Memory B cell (primary cell): Measurements from ENCODE around the gene SGCA.
A peak's percentile ranks its signal among the peaks of the same experiment; 100 is the strongest.

Experiments used
- ATAC-seq: fragments of 150-1000 bp; cut with Tn5 transposase; 2 replicates; pipeline ENCODE4 v1.10.0; 2021; ENCODE audit warnings: low read depth, mild to moderate bottlenecking, moderate library complexity
- DNase-seq, 2 donors: peaks; one replicate each; pipeline ENCODE4 v3.0.0; 2022; ENCODE audit warnings: low spot score in 2 of 2
- H3K27ac Mint-ChIP-seq: one replicate; pipeline ENCODE4 v1.8.0; 2022; ENCODE audit warnings: mild to moderate bottlenecking, moderate library complexity, mixed read lengths
- H3K27me3 Mint-ChIP-seq: one replicate; pipeline ENCODE4 v1.8.0; 2022; ENCODE audit warnings: mixed read lengths
- H3K36me3 Mint-ChIP-seq: one replicate; pipeline ENCODE4 v1.8.0; 2022; ENCODE audit warnings: mild to moderate bottlenecking, mixed read lengths
- H3K4me1 Mint-ChIP-seq: one replicate; pipeline ENCODE4 v1.8.0; 2022; ENCODE audit warnings: mixed read lengths
- H3K4me3 Mint-ChIP-seq: one replicate; pipeline ENCODE4 v1.8.0; 2022; ENCODE audit warnings: mild to moderate bottlenecking, moderate library complexity, mixed read lengths
- H3K9me3 Mint-ChIP-seq: one replicate; pipeline ENCODE4 v1.8.0; 2022; ENCODE audit warnings: mixed read lengths

SGCA gene

GRCh38 chr17:50149417-50150353 is 16.1 kb upstream of the SGCA start:
- no peaks in the 10 kb centered on the region for H3K27me3 Mint-ChIP-seq
- H3K27ac Mint-ChIP-seq: peak overlapping the region; percentile 92
- DNase-seq: peak; percentile 39 to 55
- peaks cover 32% of the 10 kb centered on the region for H3K4me1 Mint-ChIP-seq
- H3K4me3 Mint-ChIP-seq: peak overlapping the region; percentile 97
- no peaks in the 10 kb centered on the region for H3K9me3 Mint-ChIP-seq
- ATAC-seq: no peak
- H3K36me3 Mint-ChIP-seq: peaks cover 17% of the 10 kb centered on the region

- Mint-ChIP-seq H3K9me3 (no peaks in the 10 kb centered on the region), H3K27me3 (no peaks in the 10 kb centered on the region), H3K36me3 (peaks cover 14% of the 10 kb centered on the region), H3K4me1 (peaks cover 31% of the 10 kb centered on the region), H3K27ac (peak within 1 kb of the TSS; percentile 92), H3K4me3 (peak within 1 kb of the TSS; percentile 97)
- ATAC-seq: no peak
- DNase-seq: no peak
These were observed 15.3 kb upstream of the SGCA start, which contains the start of gene PPP1R9B for GRCh38 chr17:50150354-50151040. Gene PPP1R9B (minus strand): TSS chr17:50150677. CDS start chr17:50150513, 164 bp downstream.

DNA sequence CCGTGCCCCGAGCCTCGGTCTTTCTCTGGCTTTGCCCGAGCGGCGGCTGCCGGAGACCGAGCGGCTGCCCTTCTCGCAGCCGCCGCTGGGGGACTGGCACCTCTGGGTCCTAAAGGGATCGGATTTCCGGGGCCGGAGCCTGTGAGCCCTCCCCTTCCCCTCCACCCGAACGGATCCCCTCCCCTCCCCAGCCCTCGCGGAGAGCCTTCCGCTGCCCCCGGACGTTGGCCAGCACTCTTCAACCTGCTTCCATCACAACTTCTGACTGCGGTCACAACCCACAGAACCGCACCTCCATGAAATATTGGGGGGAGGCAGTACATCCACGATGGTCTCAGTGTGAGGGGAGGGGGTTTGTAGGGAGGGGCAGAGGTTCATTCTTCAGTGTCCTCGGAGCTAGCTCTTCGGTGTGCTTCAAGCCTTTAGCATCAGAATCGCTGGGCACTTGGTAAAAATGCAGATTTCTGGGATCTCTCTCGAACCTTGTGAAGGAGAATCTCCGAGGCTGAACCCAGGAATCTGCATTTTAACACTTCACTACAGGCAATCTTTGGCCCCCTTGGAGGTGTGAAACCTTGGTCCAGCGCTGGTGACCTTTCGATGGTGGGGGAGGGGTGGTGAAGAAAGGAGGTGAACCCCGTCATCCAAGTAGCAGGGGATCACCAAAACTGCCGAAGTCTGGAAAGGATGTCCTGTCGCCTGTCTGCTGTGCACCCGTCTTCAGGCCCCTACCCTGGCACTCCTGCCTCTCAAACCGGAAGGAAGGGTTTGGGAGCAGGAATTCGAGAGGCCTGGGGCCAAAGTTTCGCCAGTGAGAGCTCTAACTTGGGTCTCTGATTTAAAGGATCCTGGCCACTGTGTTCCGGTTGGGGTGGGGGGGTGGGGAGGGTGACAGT is 14.5 kb upstream of the SGCA start:
- DNase-seq (peak; percentile 77 to 78), ATAC-seq (peak; percentile 46)
- no peaks in the 10 kb centered on the region for H3K27me3 Mint-ChIP-seq
- H3K4me1 Mint-ChIP-seq: peaks cover 26% of the 10 kb centered on the region
- H3K4me3 Mint-ChIP-seq: peak overlapping the region; percentile 94
- H3K9me3 Mint-ChIP-seq: no peaks in the 10 kb centered on the region
- H3K27ac Mint-ChIP-seq: peak overlapping the region; percentile 80
- peaks cover 10% of the 10 kb centered on the region for H3K36me3 Mint-ChIP-seq

GRCh38 chr17:50151937-50152547 is 13.8 kb upstream of the SGCA start:
- H3K27ac Mint-ChIP-seq: peak overlapping the region; percentile 80
- peaks cover 8% of the 10 kb centered on the region for H3K36me3 Mint-ChIP-seq
- ATAC-seq (peak; percentile 20), DNase-seq (peak; percentile 38 to 60)
- no peaks in the 10 kb centered on the region for H3K27me3 Mint-ChIP-seq
- peaks cover 19% of the 10 kb centered on the region for H3K4me1 Mint-ChIP-seq
- H3K9me3 Mint-ChIP-seq: no peaks in the 10 kb centered on the region
- H3K4me3 Mint-ChIP-seq: peak overlapping the region; percentile 94

DNA sequence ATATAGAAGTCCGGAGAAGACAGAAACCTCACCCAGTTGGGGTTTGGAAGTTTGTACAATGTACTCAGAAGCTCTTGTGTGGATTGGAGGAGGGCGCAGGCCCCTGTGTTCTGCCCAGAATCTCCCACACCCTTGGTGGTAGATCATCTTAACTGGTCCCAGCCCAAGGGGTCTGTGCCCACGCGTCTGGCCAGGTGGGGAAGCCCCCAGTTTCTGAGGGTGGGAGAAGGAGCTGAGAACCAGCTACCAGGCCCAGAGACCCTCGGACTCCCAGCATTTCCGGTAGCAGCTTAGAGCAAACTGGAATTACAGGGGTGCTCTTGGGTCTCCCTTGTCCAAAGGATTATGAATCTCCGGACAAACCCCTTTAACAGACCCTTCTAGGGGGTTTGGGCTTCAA is 13.1 kb upstream of the SGCA start:
- DNase-seq: no peak
- ATAC-seq: no peak
- Mint-ChIP-seq H3K9me3 (no peaks in the 10 kb centered on the region), H3K4me1 (peaks cover 14% of the 10 kb centered on the region), H3K27me3 (no peaks in the 10 kb centered on the region), H3K27ac (no peak overlapping the region), H3K4me3 (no peak overlapping the region), H3K36me3 (peaks cover 4% of the 10 kb centered on the region)

DNA sequence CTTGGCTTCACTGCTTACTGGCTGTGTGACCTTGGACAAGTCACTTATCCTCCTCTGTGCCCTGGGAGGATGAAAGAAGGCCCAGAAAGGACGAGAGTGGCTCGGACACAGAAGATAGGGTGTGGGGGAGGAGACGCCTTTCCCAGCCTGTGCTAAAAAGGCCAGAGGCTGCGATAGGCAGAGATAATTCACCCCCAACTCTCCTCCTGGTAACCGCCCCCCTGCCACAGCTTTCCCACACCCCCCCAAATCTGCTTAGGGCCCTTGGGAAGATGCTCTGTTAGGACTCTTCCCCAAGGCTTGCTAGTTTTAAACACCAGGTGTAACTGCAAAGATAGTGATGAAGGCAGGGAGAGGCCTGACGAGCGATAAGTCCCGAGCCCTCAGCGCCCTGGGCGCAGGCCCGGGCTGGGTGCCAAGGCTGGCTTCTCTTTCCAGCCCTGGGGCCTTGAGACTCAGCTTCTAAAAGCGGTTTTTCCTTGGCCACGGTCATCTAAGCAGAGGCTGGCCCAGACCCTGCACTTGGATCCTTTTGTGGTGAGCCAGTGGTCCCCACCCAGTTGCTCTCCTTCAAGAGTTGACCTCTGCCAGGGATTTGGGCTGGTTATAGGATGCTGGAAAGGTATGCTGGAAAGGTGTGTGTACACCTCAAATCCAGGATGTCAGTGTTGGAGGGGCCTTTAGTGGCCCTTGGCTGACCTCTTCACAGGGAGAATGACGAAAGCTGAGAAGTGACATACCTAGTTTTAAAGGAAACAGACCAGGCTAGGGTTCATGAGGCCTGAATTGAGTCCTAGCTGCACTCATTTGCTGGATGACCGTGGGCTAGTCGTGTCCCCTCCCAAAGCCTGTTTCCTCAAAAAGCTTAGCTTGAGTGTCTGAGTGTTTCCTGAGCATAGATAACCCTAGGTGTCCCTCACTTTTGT is 11.9 kb upstream of the SGCA start:
- Mint-ChIP-seq H3K4me1 (peaks cover 15% of the 10 kb centered on the region), H3K27ac (no peak overlapping the region), H3K4me3 (no peak overlapping the region), H3K27me3 (no peaks in the 10 kb centered on the region), H3K9me3 (no peaks in the 10 kb centered on the region), H3K36me3 (peaks cover 2% of the 10 kb centered on the region)
- DNase-seq (no peak), ATAC-seq (no peak)

GRCh38 chr17:50154604-50155003 is 11.2 kb upstream of the SGCA start:
- H3K9me3 Mint-ChIP-seq: no peaks in the 10 kb centered on the region
- no peak overlapping the region for H3K27ac Mint-ChIP-seq
- no peak for DNase-seq
- ATAC-seq: no peak
- H3K27me3 Mint-ChIP-seq: no peaks in the 10 kb centered on the region
- peaks cover 15% of the 10 kb centered on the region for H3K4me1 Mint-ChIP-seq
- no peak overlapping the region for H3K4me3 Mint-ChIP-seq
- H3K36me3 Mint-ChIP-seq: no peaks in the 10 kb centered on the region

DNA sequence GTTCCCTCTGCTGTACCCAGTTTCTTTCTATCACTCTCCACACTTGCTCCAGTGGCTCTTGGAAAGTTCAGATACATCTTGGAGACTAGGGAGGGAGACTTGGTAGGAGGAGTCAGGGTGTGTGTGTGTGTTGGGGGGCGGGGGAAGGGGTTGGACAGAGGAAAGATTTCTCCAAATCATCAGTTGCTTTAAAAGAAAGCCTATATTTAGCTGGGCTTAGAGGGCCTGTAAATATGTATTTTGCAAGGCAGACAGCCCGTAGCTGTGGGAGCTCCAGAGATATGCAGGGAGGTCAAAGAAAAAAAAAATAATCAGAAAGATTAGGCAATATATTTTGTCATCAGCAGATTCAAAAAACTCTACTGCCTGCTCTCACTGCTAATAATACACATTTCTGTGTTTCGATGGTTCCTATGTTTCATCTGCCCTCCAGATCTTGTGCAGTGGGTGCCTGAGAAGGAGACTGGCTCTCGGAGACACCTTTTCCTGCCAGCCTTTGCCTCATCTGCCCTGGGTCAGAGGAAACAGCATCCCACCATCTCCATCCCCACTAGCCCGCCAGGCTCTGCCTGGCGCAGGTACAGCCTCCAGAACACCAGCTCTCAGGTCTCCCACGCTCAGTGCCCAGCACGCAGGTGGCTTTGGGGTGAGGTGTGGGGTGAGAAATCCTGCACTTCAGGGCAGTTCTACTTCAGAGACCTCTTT is 10.5 kb upstream of the SGCA start:
- H3K4me1 Mint-ChIP-seq: peaks cover 15% of the 10 kb centered on the region
- no peak overlapping the region for H3K27ac Mint-ChIP-seq
- no peak for DNase-seq
- ATAC-seq: no peak
- no peaks in the 10 kb centered on the region for H3K27me3 Mint-ChIP-seq
- no peaks in the 10 kb centered on the region for H3K9me3 Mint-ChIP-seq
- H3K36me3 Mint-ChIP-seq: no peaks in the 10 kb centered on the region
- no peak overlapping the region for H3K4me3 Mint-ChIP-seq

GRCh38 chr17:50157891-50158290 is 7.9 kb upstream of the SGCA start:
- Mint-ChIP-seq H3K4me1 (peaks cover 28% of the 10 kb centered on the region), H3K27me3 (no peaks in the 10 kb centered on the region), H3K36me3 (no peaks in the 10 kb centered on the region), H3K9me3 (no peaks in the 10 kb centered on the region), H3K27ac (no peak overlapping the region), H3K4me3 (no peak overlapping the region)
- DNase-seq (no peak), ATAC-seq (no peak)

- ATAC-seq: peak; percentile 94
- Mint-ChIP-seq H3K36me3 (no peaks in the 10 kb centered on the region), H3K4me1 (peaks cover 39% of the 10 kb centered on the region), H3K27me3 (no peaks in the 10 kb centered on the region), H3K27ac (peak overlapping the region; percentile 87), H3K4me3 (peak overlapping the region; percentile 73), H3K9me3 (no peaks in the 10 kb centered on the region)
- DNase-seq: peak; percentile 94
These were observed 4.5 kb upstream of the SGCA start for GRCh38 chr17:50161023-50161910.

GRCh38 chr17:50161911-50162288 is 3.9 kb upstream of the SGCA start:
- H3K27ac Mint-ChIP-seq: peak overlapping the region; percentile 87
- H3K9me3 Mint-ChIP-seq: no peaks in the 10 kb centered on the region
- H3K4me1 Mint-ChIP-seq: peaks cover 42% of the 10 kb centered on the region
- no peaks in the 10 kb centered on the region for H3K36me3 Mint-ChIP-seq
- H3K4me3 Mint-ChIP-seq: peak overlapping the region; percentile 73
- DNase-seq (no peak), ATAC-seq (no peak)
- H3K27me3 Mint-ChIP-seq: no peaks in the 10 kb centered on the region
